Activated CD4-positive, alpha-beta T cell treated with anti-CD3 and anti-CD28 coated beads for 24 hours (primary cell): ENCODE data around the gene HS6ST2.
A peak's percentile ranks its signal among the peaks of the same experiment; 100 is the strongest.

Experiments used
- DNase-seq, 2 donors: peaks; one replicate each; pipeline ENCODE4 v3.0.0-alpha.2; 2020; ENCODE audit warnings: low read depth in 2 of 2

The HS6ST2 gene

GRCh38 chrX:132676561-132677186, 281.8 kb downstream of the HS6ST2 start:
- no peak for DNase-seq

- no peak for DNase-seq
Measured at GRCh38 chrX:132676102-132676501, 282.3 kb downstream of the HS6ST2 start.

GRCh38 chrX:132673331-132673730, 285.1 kb downstream of the HS6ST2 start:
- no peak for DNase-seq

GRCh38 chrX:132671229-132671641, 287.2 kb downstream of the HS6ST2 start:
- no peak for DNase-seq

- DNase-seq: no peak
Measured at GRCh38 chrX:132669142-132669541, 289.3 kb downstream of the HS6ST2 start.

- no peak for DNase-seq
Measured at GRCh38 chrX:132668178-132668577, 290.3 kb downstream of the HS6ST2 start.

GRCh38 chrX:132665676-132666075, 292.8 kb downstream of the HS6ST2 start:
- no peak for DNase-seq

- DNase-seq: no peak
Measured at GRCh38 chrX:132664273-132664672, 294.2 kb downstream of the HS6ST2 start.

GRCh38 chrX:132662844-132663243, 295.6 kb downstream of the HS6ST2 start:
- no peak for DNase-seq

- no peak for DNase-seq
Measured at GRCh38 chrX:132657876-132658275, 300.6 kb downstream of the HS6ST2 start.

GRCh38 chrX:132652871-132653270, 305.6 kb downstream of the HS6ST2 start:
- no peak for DNase-seq

- no peak for DNase-seq
Measured at GRCh38 chrX:132651421-132652086, 306.9 kb downstream of the HS6ST2 start.

- DNase-seq: no peak
Measured at GRCh38 chrX:132648895-132649294, 309.5 kb downstream of the HS6ST2 start.

- no peak for DNase-seq
Measured at GRCh38 chrX:132639446-132639845, 319.0 kb downstream of the HS6ST2 start.

GRCh38 chrX:132638313-132638712, 320.1 kb downstream of the HS6ST2 start:
- no peak for DNase-seq

GRCh38 chrX:132636080-132636479, 322.3 kb downstream of the HS6ST2 start:
- DNase-seq: no peak

GRCh38 chrX:132634521-132634920, 323.9 kb downstream of the HS6ST2 start:
- DNase-seq: no peak

GRCh38 chrX:132631579-132632232, 326.7 kb downstream of the HS6ST2 start:
- no peak for DNase-seq

- DNase-seq: no peak
Measured at GRCh38 chrX:132624466-132624865, 334.0 kb downstream of the HS6ST2 start.

GRCh38 chrX:132623942-132624341, 334.5 kb downstream of the HS6ST2 start:
- DNase-seq: no peak

- DNase-seq: no peak
Measured at GRCh38 chrX:132623300-132623699, 335.1 kb downstream of the HS6ST2 start.

- peak; percentile 18 to 41 for DNase-seq
Measured at GRCh38 chrX:132622130-132622529, 336.3 kb downstream of the HS6ST2 start.

- no peak for DNase-seq
Measured at GRCh38 chrX:132618810-132619209, 339.6 kb downstream of the HS6ST2 start.
